Endothelial cell of hepatic sinusoid (primary cell): ENCODE data around the gene TMEM186.
"Not testable (repeated sequence)": the region's sequence is repeated elsewhere in the genome, so short reads cannot be mapped to it uniquely, and the experiment has no call there.

Source experiments
- in situ Hi-C: cut with HindIII; loops from 2 replicates; pipeline ENCODE4 v1.10.0; 2017; ENCODE audit warnings: low sequenced_read_pairs

TMEM186 gene

GRCh38 chr16:8775359-8775758, 22.1 kb downstream of the TMEM186 start:
- in situ Hi-C loops = no loop called here

- in situ Hi-C loops = no loop called here
Observed at GRCh38 chr16:8774208-8774607, 23.2 kb downstream of the TMEM186 start.

GRCh38 chr16:8773537-8773936, 23.9 kb downstream of the TMEM186 start:
- in situ Hi-C loops = no loop called here

GRCh38 chr16:8768692-8769091, 28.7 kb downstream of the TMEM186 start:
- in situ Hi-C loops = no loop called here

GRCh38 chr16:8768283-8768682, 29.2 kb downstream of the TMEM186 start:
- in situ Hi-C loops = no loop called here

GRCh38 chr16:8767176-8767575, 30.3 kb downstream of the TMEM186 start:
- in situ Hi-C loops = no loop called here

- in situ Hi-C loops = no loop called here
Observed at GRCh38 chr16:8764525-8765250, 32.8 kb downstream of the TMEM186 start.

- in situ Hi-C loops = no loop called here
Observed at GRCh38 chr16:8763899-8764298, 33.5 kb downstream of the TMEM186 start.

- in situ Hi-C loops = no loop called here
Observed at GRCh38 chr16:8763083-8763482, 34.4 kb downstream of the TMEM186 start.

GRCh38 chr16:8762254-8762653, 35.2 kb downstream of the TMEM186 start:
- in situ Hi-C loops = no loop called here

GRCh38 chr16:8761078-8761477, 36.4 kb downstream of the TMEM186 start:
- in situ Hi-C loops = no loop called here

GRCh38 chr16:8760021-8760420, 37.4 kb downstream of the TMEM186 start:
- in situ Hi-C loops = no loop called here

- in situ Hi-C loops = no loop called here
Observed at GRCh38 chr16:8758022-8758421, 39.4 kb downstream of the TMEM186 start.

- in situ Hi-C loops = no loop called here
Observed at GRCh38 chr16:8756755-8757154, 40.7 kb downstream of the TMEM186 start.

GRCh38 chr16:8753416-8754054, 43.9 kb downstream of the TMEM186 start:
- in situ Hi-C loops = loop anchor here (5.0 kb wide), 1 partner anchor 46 kb away; no protein-coding TSS in a partner anchor

- in situ Hi-C loops = loop anchor here (5.0 kb wide), 1 partner anchor 45 kb away; no protein-coding TSS in a partner anchor
Observed at GRCh38 chr16:8752706-8753105, 44.7 kb downstream of the TMEM186 start.

GRCh38 chr16:8751481-8752311, 45.7 kb downstream of the TMEM186 start:
- in situ Hi-C loops = loop anchor here (5.0 kb wide), 1 partner anchor 44 kb away; no protein-coding TSS in a partner anchor

GRCh38 chr16:8748944-8749343, 48.5 kb downstream of the TMEM186 start:
- in situ Hi-C loops = not testable (repeated sequence)
